HG02938 (cell line): ENCODE data around the gene GUCA2B.

Source experiments
- ATAC-seq: cut with Tn5 transposase; IDR thresholded peaks from one replicate; pipeline ENCODE4 v1.9.1; 2021; ENCODE audit warnings: mild to moderate bottlenecking, moderate library complexity; ENCODE audit not compliant: unreplicated experiment

Gene GUCA2B

GRCh38 chr1:42152907-42153600 lies at the start of gene GUCA2B:
Gene GUCA2B, plus strand, starts transcription at chr1:42153410. Its CDS starts 41 bp downstream, at chr1:42153451.
- no peak for ATAC-seq

GRCh38 chr1:42105025-42105424 lies 48.2 kb upstream of the GUCA2B start:
- no peak for ATAC-seq

DNA sequence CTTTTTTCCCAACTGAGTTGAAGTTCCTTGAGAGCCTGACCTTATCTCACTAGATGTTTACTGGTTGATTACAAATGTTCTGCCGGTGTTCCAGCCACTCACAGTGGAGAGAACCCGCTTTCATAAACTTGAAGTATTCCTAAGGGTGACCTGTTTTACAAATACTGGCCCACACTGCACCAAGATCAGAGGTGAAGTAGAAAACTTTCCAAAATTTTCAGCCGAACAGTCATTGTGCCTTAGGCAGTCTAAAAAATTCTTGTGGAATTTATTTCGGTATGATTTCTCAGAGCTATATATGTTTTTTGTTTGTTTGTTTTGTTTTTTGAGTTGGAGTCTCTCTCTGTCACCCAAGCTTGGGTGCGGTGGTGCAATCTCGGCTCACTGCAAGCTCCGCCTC lies 44.9 kb upstream of the GUCA2B start:
- ATAC-seq: no peak

DNA sequence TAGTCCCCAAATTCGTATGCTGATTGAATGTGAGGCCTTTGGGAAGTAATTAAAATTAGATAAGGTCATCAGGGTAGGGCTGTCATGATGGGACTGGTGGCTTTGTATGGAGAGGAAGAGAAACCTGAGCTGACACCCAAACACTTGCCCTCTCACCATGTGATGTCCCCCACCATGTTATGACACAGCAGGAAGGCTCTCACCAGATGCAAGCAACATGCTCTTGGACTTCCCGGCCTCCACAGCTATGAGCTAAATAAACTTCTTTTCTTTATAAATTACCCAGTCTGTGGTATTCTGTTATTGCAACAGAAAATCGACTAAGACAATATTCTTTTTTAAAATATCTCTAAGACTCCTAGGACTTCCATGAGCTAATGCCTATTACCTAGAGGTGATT lies 43.6 kb upstream of the GUCA2B start:
- ATAC-seq: no peak

- no peak for ATAC-seq
Measured at GRCh38 chr1:42114229-42114628, 39.0 kb upstream of the GUCA2B start.

DNA sequence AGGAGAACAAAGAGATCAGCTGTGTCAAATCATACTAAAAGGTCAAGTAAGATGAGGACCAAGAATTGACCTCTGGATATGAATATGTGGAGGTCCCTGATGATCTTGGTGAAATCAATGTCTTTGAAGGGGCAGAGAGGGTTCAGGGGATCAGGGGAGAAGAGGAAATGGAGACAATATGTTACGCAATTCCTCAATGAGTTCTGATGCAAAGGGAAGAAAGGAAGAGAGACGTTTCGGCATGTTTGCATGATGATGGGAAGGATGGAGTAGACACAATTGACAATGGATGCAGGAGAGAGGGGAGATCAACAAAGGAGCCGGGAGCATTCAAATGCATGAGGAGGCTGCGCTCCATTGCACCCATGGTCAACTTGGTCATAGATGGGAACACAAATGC lies 36.0 kb upstream of the GUCA2B start:
- ATAC-seq: no peak

GRCh38 chr1:42118125-42118524 lies 35.1 kb upstream of the GUCA2B start:
- ATAC-seq: no peak

DNA sequence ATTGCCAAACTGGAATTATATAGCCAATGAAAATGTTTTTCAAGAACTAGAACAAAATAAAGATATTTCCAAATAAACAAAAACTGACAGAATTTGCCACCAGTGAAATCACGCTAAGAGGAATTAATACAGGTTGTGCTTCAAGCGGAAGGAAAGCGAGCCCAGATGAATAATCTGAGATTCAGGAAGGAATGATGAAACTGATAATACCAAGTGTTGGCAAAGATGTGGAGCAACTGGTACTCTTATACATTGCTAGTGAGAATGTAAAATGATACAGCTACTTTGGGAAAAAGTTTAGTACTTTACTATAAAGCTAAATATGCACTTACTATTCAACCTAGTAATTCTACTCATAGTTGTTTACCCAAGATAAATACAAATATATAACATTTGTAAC lies 30.8 kb upstream of the GUCA2B start:
- no peak for ATAC-seq

DNA sequence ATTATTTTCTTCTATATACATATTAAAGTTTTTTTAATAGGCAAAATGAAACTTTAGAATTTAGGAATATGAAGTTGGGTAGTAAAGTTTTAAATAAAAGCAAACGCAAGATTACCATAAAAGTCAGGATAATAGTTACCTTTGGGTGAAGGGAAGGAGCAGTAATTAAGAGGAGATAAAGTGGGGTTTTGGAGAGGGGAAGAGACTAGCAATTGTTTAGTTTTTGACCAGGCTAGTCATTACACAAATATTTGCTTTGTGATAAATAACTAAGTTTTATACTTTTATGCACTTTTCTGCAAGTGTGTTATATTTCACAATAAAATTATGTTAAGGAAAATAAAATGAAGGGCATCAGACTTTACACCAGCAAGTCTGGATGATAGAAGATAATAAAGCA lies 27.7 kb upstream of the GUCA2B start:
- ATAC-seq: no peak

DNA sequence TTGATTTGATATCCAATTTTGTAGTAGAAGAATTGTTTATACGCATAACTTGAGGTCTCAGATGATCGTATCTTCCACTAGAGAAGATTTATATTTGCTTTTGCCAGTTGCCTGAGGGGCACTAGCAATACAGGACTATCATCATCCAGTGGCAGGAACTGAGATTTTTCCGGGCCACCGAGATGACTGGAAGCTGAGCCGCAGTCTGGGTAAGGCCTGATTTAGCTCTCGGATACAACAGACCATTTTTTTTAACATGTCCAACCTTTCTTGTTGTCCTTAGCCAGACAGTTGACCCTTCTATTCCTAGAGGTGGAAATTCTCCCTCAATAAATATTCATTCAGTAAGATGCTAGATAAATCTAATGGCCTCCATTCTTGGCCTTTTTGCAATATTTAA lies 25.4 kb upstream of the GUCA2B start:
- ATAC-seq: no peak

DNA sequence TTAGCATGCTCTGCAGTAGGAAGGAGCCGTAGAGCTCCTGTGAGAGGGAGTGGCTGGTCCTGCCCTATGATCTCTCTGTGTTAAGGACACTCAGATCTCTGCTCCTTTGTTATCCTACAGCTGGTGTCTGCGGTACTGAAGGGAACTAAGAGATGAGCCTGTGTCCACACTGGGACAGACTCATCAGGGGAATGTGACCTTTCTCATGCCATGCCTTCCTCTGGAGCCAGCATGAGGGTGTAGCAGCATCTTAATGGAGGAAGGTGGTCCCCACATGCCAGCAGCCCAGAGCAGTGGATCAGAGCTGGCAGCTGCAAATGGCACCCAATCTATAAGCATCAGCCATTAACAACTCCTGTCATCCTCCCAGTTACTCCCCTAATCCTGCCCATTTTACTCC lies 24.7 kb upstream of the GUCA2B start:
- no peak for ATAC-seq

- ATAC-seq: no peak
Measured at GRCh38 chr1:42128964-42129363, 24.2 kb upstream of the GUCA2B start.

DNA sequence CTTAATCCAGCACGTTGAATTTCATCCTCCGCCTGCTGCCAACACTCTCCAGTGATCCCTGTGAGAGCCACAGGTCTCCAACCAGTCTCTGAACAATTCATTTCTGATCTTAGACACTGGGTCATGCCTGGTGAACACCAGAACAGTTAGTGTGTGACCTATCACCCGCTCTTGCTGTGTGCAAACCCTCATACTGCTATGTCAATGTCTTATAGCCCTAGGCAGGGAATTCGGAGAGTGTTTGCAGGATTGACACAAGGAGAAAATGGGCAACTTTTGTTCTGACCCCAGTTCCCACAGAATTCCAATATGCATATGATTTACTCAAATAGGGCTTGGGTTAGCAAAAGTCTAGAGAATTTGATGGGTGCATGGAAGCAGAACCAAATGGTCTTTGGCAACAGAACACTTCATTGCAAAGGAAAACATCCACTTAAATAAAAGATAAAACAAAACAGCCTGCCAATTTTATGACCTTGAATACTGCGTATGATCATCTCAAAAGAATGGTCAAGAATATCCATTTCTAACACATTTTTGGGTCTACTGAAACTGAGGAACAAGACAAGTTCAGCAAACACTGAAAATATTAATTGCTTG lies 23.0 kb upstream of the GUCA2B start:
- ATAC-seq: no peak

DNA sequence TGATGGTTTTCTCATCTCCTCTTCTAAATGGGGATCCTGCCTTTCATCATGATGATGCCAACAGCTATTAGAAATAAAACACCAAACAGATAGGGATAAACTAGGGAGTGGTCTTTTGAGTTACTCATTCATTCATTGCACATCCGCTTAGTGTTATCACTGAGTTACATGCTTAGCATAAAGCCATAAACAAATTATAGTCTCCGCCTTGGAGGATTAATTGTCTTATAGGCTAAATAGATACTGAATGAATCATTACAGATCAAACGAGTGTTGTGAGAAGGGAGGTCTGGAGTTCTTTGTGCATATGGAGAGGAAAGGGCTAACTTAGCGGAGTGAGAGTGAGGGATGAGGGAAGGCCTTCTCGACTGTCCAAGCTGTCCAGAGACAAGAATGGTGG lies 19.8 kb upstream of the GUCA2B start:
- no peak for ATAC-seq

GRCh38 chr1:42133809-42134526 lies 19.2 kb upstream of the GUCA2B start:
- no peak for ATAC-seq

- no peak for ATAC-seq
Measured at GRCh38 chr1:42135426-42135825, 17.8 kb upstream of the GUCA2B start.

DNA sequence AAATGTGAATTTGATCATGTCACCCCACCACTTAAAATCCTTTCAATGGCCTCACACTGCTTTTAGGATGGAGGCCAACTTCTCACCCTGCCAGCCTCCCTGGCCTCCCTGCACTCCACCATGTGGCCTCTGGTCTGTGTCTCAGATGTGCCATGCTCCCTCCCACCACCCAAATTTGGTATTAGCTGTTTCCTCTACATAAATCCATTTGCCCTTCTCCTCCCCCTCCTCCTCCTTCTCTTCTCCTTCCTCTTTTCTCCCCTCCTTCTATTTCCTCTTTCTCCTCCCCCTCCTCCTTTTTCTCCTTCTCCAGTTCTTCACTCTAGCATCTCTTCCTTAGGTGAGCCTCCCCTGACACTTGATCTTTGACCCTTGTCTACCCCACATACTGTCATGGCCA lies 16.7 kb upstream of the GUCA2B start:
- no peak for ATAC-seq

DNA sequence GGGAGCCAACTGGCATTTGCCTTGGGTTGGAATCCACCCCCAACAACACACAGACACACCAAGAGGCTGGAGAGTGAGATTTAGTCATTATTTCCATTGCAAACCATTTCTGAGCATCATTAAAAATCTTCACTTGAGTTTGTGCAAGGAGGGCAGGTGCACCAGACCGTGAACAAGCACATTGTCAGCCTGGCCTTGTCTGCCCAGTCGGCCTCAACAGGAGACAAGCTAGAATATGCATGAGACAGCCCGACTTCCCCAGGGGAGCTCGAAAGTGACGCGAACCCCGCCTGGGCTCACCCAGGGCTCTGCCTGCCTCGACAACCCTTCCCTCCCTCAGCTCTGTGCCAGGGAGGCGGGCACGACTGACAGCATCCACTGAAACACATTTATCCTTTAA lies 15.4 kb upstream of the GUCA2B start:
- ATAC-seq: no peak

DNA sequence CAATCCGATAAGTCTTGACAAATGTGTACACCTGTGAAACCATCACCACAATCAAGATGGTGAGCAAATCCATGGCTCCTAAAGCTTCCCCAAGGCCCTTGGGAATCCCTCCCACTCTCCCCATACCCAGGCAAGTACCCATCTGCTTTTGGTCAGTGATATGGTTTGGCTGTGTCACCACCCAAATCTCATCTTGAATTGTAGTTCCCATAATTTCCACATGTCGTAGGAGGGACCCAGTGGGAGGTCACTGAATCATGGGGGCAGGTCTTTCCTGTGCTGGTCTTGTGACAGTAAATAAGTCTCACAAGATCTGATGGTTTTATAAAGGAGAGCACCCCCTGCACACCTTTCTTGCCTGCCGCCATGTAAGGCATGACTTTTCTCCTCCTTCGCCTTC lies 14.6 kb upstream of the GUCA2B start:
- ATAC-seq: no peak

DNA sequence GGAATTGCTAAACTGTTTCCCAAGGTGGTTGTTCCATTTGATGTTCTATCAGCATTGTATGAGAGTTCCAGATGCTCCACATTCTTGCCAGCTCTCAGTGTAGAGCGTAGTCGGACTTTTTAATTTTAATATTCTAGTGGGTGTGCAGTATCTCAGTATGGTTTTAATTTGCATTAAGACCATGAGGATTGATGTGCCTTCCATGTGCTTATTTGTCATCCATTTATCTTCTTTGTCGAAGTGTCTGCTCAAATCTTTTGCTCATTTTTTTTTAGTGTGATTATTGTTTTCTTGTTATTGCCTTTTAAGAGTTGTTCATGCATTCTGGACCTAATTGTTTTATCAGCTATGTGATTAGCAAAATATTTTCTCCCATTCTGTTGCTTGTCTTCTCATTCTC lies 13.8 kb upstream of the GUCA2B start:
- no peak for ATAC-seq

DNA sequence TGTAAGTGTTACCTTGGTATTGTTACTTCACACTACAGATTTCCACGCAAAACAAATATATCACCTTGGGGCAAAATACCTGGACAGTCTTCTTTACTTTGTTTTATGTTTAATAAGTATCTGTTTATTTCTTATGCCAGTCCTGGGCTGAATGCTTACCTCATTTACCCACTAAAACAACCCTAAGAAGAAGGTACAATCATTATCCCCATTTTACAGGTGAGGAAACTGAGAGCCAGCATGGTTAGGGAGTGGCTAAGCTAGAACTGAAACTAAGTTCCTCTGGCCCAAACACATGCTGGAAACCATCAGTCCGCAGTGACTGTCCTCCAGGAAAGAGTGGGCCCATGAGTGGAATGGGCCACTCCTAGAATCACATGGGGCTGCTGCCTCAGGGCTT lies 13.0 kb upstream of the GUCA2B start:
- ATAC-seq: no peak

- no peak for ATAC-seq
Measured at GRCh38 chr1:42141978-42142377, 11.2 kb upstream of the GUCA2B start.
